ENCODE measurements around the gene LNX1.

LNX1 gene

DNA sequence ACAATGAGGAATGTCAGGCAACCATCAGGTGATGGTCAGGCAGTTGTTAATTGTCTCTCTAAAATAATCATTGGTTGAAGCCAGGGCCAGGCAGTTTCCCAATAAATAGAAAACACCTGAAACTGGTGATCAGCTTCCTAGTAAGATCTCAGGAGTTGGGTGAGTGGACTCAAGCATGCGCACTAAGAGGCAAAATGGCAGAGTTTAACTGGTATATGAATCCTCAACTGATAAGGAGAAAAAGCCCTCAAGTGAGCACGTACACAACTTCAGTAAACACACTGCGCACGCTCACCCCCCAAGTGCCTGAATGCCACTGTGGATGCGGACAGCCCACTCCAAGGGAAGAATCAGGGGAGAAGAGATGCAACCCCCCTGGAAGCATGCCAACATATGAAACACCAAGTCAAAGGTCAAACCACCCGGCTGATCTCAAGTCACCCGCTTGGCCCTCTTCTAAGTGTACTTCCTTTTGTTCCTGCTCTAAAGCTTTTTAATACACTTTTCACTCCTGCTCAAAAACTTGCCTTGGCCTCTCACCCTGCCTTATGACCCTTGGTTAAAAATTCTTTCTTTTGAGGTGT, 39.9 kb downstream of the LNX1 start:
- in situ Hi-C loops (cut with MboI; ENCODE audit: low pct_unique_long_range_greater_than_20kb, low sequenced_read_pairs, unreplicated experiment): no loop called here
- DNase-seq (ENCODE audit: low spot score): no peak
- TF ChIP-seq, protein P1, sequence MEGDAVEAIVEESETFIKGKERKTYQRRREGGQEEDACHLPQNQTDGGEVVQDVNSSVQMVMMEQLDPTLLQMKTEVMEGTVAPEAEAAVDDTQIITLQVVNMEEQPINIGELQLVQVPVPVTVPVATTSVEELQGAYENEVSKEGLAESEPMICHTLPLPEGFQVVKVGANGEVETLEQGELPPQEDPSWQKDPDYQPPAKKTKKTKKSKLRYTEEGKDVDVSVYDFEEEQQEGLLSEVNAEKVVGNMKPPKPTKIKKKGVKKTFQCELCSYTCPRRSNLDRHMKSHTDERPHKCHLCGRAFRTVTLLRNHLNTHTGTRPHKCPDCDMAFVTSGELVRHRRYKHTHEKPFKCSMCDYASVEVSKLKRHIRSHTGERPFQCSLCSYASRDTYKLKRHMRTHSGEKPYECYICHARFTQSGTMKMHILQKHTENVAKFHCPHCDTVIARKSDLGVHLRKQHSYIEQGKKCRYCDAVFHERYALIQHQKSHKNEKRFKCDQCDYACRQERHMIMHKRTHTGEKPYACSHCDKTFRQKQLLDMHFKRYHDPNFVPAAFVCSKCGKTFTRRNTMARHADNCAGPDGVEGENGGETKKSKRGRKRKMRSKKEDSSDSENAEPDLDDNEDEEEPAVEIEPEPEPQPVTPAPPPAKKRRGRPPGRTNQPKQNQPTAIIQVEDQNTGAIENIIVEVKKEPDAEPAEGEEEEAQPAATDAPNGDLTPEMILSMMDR (IDR thresholded peaks at IDR 0.05; ENCODE audit: extremely low read depth, insufficient read depth, missing control alignments): no peak

DNA sequence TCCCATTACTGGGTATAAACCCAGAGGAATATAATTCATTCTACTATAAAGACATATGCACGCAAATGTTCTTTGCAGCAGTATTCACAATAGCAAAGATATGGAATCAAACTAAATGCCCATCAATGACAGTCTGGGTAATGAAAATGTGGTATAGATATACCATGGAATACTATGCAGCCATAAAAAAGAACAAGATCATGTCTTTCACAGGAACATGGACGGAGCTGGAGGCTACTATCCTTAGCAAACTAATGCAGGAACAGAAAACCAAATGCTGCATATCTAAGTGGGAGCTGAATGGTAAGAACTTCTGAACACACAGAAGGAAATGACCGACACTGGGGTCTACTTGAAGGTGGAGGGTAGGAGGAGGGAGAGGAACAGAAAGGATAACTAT, 42.6 kb downstream of the LNX1 start:
- TF ChIP-seq, protein P1 (IDR thresholded peaks at IDR 0.05; ENCODE audit: extremely low read depth, insufficient read depth, missing control alignments): no peak
- no peak for DNase-seq (ENCODE audit: low spot score)
- in situ Hi-C loops (cut with MboI; ENCODE audit: low pct_unique_long_range_greater_than_20kb, low sequenced_read_pairs, unreplicated experiment): no loop called here

DNA sequence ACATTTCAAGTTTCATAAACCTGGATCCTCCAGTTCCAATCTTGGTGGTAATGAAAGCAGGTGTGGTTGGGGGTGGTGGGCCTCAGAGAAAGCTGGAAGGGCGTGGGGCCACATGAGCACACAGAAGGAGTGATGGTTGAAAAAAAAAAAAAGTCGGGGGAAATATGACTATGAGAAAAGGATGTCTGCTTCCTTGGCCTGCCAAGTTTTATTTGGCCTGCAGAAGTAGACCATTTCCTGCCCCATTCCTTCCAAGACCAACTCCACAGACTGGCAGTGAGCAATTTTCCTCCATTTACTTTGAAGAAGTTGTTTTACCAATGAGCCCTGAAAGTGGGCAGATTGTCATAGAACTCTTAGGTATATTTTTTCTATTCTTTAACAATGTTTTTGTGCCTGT, 43.3 kb downstream of the LNX1 start:
- in situ Hi-C loops (cut with MboI; ENCODE audit: low pct_unique_long_range_greater_than_20kb, low sequenced_read_pairs, unreplicated experiment): no loop called here
- DNase-seq (ENCODE audit: low spot score): no peak
- TF ChIP-seq, protein P1 (IDR thresholded peaks at IDR 0.05; ENCODE audit: extremely low read depth, insufficient read depth, missing control alignments): no peak

DNA sequence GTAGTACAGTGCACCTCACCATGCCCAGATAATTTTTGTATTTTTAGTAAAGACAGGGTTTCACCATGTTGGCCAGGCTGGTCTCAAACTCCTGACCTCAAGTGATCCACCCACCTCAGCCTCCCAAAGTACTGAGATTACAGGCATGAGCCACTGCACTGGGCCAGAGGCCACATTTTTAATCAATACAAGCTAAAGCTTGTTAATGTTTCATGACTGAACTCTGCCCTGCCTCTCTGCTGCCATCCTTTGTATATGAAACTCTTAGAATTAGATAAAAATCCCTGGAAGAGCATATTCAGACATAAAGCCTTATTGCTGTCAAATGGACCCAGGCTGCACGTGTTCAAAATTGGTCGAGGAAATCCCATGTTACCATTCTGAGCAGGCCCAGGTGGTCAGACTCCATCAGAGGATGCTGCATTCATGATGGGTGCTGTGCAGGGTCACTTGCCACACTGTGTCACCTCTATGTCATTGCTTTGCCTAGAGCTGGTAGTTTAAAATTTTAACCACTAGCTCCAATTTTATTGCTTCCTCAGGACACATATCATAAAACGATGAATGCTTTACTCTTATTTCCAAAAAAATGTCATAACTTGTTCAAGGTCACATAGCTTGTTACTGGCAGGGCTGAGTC, 45.2 kb downstream of the LNX1 start:
- no peak for DNase-seq (ENCODE audit: low spot score)
- in situ Hi-C loops (cut with MboI; ENCODE audit: low pct_unique_long_range_greater_than_20kb, low sequenced_read_pairs, unreplicated experiment): no loop called here
- TF ChIP-seq, protein P1 (IDR thresholded peaks at IDR 0.05; ENCODE audit: extremely low read depth, insufficient read depth, missing control alignments): no peak

DNA sequence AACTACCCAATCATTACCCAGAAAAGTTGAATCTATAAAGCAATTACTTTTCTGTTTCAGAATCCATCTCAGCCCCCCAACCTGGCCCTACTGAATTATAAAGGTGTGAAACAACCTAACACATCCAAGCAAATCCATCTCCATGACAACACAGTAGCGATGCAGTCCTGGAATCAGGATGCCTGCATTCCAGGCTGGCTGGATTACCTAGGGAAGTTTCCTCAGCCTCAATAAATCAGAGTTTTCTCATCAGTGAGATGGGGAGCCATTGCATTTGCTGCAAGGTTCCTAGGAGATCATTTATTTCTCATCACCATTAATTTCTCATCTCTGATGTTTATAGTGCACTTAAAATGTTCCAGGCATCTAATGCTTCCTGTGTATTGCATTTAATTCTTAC, 46.0 kb downstream of the LNX1 start:
- in situ Hi-C loops (cut with MboI; ENCODE audit: low pct_unique_long_range_greater_than_20kb, low sequenced_read_pairs, unreplicated experiment): no loop called here
- no peak for DNase-seq (ENCODE audit: low spot score)
- TF ChIP-seq, protein P1 (IDR thresholded peaks at IDR 0.05; ENCODE audit: extremely low read depth, insufficient read depth, missing control alignments): no peak

DNA sequence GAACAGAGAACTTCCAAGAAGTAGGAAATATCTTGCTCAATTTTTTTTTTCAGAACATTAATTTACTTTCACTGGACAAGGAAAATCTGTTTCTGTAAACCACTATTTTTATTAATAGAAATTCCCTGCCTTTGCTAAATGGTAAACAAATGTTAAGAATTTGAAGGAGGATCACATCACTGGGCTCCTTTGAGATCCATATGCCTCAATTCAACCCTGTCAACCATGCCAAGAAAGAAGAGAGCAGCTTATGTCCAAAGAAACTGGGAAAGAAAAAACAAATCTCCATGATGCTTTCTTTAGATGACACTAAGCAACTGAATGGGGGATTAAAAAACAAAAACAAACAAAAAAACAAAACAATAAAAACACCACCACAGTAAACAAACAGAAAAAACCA, 47.7 kb downstream of the LNX1 start:
- in situ Hi-C loops (cut with MboI; ENCODE audit: low pct_unique_long_range_greater_than_20kb, low sequenced_read_pairs, unreplicated experiment): no loop called here
- no peak for DNase-seq (ENCODE audit: low spot score)
- TF ChIP-seq, protein P1 (IDR thresholded peaks at IDR 0.05; ENCODE audit: extremely low read depth, insufficient read depth, missing control alignments): no peak
